Stimulated activated CD4-positive, alpha-beta T cell treated with anti-CD3 and anti-CD28 coated beads, Interleukin-12 subunit alpha, Interleukin-12 subunit beta, amount 100 ng/mL, for 4 hours (primary cell): ENCODE measurements around the gene COPZ2.
"Not testable (repeated sequence)": the region's sequence is repeated elsewhere in the genome, so short reads cannot be mapped to it uniquely, and the experiment has no call there.

Experiments used
- DNase-seq: peaks from one replicate; pipeline ENCODE4 v3.0.0-alpha.2; 2020

COPZ2 gene

GRCh38 chr17:48055531-48056245 lies 18.1 kb upstream of the COPZ2 start:
- peak; percentile 12 for DNase-seq

DNA sequence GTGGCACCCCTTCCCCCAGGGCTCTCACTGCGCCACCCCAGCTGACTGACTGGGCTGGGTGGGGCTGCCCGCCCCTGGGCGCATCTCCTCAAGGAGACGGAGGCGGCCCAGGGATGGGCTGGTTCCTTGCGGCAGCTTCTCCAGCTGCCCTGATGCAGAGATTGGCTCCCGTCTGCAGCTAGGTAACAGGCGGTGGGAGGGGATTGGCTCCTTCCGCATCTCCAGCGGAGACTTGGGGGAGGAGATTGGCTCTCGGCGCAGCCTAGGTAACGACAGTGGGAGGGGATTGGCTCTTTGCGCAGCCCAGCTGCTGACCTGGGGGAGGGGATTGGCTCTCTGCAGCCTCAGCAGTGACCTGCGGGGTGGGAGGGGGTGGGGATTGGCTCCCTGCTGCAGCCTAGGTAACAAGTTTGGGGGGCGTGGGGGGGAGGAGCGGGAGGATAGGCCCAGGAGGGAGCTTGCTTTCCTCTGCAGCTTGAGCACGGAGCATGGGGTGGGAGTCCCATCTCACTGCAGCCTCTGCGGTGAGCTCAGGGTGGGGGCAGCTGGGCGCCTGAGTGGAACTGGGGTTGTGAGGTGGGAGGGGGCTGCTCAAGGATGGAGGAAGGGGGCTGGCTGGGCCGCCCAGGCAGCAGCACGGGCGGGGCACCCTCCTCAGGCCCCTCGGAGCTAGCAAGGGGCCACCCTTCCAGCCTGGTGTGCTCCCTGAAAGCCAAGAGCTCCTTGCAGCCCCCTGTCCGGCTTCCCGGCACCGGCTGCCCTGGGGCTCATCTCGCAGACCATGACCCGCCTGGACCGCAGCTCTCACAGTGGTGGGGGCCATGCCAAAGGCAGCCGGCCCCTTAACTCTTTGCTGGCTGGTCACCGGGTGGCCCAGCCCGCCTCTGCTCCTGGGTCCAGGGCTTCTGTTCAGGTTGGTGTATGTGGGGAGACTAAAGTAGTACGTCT lies 16.9 kb upstream of the COPZ2 start:
- DNase-seq, result no peak

GRCh38 chr17:48053758-48054237 lies 16.2 kb upstream of the COPZ2 start:
- no peak for DNase-seq

- no peak for DNase-seq
These were observed 15.6 kb upstream of the COPZ2 start for GRCh38 chr17:48052956-48053757.

DNA sequence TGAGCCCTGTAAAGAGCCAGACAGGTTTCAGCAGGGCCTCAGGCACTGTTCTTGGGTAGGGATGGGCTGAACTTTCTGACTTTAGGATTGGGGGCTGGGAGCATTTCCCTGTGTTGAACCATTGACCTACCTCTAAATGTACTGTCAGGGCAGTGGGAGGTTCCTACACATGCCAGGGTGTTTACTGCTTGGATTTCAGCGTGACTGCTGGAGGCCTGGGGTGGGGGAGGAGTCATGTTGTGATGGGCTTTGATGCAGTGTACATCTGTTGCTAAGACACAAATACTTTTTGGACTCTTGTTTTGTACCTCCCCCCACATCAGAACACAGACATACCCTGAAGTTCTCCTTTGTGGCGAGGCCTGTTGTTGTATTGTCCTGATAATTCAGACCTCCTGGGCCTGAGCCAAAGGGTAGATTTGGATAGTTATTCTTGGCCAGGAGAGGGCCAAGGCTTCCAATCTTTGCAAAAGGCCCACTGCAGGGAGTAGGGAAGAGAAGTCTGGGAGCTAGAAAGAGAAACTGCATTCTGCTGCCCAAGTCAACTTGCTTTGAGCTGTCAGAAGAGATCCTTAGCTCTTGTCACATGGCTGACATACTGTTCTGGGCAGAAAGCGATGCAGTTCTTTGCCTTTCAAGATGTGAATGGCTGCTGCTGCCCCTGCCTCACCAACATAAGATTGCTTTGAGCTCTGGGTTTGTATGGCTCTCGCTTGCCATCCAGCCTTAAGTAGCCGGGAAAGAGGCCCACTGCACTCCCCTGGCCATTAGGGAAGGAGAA lies 14.3 kb upstream of the COPZ2 start:
- no peak for DNase-seq

- no peak for DNase-seq
These were observed 13.7 kb upstream of the COPZ2 start for GRCh38 chr17:48051283-48051682.

GRCh38 chr17:48048384-48049126 lies 11.0 kb upstream of the COPZ2 start:
- DNase-seq, result peak; percentile 24

DNA sequence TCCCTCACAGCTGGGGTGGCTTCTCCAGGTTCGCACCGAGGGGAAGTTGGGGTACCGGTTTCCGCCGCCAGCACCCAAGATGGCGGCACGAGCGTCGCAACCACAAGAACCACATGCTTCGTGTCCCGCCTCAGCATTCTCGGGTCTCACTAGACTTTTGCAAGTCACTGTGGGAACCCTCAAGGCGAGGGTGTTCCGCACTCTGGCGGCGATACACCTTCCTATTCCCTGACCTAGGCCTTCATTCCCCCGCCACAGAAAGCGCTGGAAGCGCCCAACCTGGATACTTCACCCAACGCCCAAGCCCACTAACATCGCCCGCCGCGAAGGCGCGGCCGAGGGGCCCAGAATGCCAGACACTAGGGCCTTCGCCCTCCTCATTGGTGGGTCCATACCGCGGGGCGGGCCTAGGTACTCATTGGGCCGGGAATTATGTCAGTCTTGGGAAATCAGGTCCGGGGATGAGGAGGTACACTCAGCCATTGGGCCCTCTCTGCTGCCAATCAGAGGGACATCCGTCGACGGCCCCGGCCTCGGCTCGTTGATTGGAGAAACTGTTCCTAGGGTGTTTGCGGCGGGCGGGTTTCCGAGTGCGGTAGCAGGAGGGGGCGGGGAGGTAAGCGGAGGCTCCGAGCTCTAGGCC lies 10.3 kb upstream of the COPZ2 start, which contains the start of gene NFE2L1:
NFE2L1 (plus strand) TSS at position 619 of the 643 bp plus-strand sequence. CDS start 2,760 bp downstream, outside the sequence.
- DNase-seq, result peak; percentile 95

DNA sequence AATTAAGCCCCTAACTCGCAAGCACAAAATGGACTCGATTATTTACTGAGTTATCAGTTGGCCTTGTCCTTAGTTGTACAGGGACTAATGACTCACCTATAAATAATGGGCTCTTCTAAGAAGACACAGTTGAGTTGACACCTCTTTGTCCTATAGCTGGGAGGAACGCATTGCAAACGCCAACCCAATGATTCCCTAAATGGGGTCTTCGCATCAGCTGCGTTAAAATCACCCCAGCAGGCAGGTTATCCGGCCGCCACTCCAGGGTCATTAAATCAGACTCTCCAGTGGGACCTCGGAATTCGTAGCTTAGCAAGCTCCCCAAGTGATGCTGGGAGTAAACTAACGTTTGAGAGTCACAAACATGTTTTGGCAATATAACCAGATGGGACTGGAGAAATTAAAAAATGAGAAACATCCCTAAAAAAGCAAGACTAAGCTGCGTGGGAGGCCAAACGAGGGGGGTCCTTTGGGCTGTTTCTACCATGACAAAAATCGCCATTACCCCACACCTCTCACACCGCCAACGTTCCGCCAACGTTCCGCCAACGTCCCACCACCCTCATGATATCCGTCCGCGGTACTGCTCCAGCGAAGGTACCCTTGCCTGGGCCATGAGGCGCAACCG lies 9.6 kb upstream of the COPZ2 start:
- no peak for DNase-seq

DNA sequence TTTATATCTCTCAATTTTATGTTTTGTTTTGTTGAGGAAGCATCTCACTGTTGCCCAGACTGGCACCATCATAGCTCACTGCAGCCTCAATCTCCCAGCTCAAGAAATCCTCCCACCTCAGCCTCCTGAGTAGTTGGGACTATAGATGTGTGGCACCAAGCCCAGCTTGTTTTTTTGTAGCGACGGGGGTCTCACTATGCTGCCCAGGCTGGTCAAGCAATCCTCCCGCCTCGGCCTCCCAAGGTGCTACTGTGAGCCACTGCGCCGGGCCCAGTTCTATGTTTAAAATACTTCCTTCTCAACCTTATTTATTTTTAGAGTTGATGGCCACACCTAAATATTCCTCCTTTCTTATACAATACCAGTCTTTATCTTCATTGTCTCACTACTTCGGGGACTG lies 8.7 kb upstream of the COPZ2 start:
- no peak for DNase-seq

DNA sequence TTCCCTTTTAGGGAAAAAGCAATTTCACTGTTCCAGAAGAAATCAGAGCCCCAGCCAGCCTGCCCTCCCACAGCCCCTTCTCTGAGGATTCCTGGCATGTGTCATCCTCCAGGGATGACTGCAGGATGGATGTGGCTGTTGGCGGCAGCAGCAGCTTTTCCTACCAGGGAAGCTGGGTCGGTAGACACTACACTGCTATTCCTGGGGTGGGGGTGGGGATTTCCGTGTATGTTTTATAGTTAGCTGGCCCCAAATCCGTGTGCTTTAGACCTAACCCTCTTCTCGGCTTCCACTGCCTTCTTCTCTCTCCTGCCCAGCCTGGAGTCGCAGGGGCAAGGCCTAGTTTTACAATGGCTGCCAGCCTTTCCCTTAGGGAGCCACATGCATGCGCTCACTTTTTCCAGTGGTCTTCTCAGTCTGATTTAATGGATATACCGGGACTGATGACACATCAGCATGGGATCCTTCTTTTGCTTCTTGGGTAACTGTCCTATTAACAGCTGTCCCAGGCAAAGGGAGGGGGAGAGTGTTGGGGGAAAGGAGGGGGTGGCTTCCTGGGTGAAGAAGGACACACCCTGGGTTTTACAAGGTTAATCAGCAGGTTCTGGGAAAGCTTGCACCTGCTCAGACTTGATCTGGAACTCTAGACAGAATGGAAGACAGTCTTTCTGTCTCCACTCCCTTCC lies 7.9 kb upstream of the COPZ2 start:
- DNase-seq, result no peak

GRCh38 chr17:48044851-48045250 lies 7.3 kb upstream of the COPZ2 start:
- no peak for DNase-seq

GRCh38 chr17:48043176-48043575 lies 5.6 kb upstream of the COPZ2 start:
- no peak for DNase-seq

DNA sequence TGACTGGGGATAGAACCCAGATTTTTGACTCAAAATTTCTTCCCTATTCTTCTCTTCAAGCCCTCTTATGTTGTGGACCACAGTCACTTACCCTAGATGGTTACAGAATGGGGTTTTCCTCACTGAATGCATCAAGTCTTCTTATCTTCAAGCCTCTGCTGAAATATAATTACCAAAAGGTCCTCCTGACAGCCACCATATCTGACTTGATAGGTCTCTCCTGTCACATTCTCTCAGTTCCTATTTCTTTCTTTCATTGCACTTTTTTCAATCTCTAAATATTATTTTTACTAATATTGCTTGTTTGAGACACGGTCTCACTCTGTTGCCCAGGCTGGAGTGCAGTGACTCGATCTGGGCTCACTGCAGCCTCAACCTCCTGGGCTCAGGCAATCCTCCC lies 1.1 kb upstream of the COPZ2 start:
- DNase-seq, result no peak

DNA sequence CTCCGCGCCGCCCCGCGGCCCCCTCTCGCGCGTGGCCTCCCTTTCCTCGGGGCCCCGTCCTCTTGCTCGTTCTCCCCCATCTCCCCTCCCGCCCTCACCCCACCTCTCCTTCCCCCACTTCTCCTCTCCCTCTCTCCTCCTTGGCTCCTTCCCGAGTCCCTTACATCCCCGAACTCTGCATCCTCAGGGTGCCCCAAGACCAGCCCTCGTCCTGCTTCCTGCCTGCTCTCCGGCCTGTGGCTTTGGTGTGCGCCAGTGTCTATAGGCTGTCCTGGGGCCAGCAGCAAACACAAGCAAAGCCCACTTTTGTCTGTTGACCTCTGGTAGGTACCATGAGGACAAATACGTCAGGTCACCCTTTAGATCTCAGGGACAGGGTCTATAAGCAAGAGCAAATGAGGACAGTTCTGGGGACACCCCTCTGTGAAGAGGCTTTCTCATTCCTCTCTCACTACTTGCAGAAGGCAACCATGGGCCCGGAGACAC lies 284 bp upstream of the COPZ2 start:
- no peak for DNase-seq

DNA sequence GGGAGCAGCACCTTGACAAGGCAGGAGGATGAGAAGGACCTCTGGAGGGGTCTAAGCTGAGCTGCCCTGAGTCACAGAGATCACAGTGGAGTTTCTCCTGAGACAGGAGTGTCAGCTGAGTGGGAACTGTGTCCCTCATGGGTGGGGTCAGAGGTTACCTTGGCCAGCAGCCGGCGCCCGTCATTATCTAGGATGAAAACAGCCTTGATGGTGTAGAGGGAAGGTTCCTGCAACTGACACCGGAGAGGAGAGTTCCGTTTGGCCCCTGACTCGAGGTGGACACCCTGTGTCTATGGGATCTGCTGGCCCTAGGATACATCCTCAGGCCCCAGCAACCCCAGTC lies 933 bp downstream of the COPZ2 start:
- DNase-seq, result no peak

- not testable (repeated sequence) for DNase-seq
These were observed 2.9 kb downstream of the COPZ2 start for GRCh38 chr17:48034734-48035133.

- DNase-seq, result no peak
These were observed 5.6 kb downstream of the COPZ2 start for GRCh38 chr17:48031966-48032365.

- no peak for DNase-seq
These were observed 7.1 kb downstream of the COPZ2 start for GRCh38 chr17:48030531-48030930.

DNA sequence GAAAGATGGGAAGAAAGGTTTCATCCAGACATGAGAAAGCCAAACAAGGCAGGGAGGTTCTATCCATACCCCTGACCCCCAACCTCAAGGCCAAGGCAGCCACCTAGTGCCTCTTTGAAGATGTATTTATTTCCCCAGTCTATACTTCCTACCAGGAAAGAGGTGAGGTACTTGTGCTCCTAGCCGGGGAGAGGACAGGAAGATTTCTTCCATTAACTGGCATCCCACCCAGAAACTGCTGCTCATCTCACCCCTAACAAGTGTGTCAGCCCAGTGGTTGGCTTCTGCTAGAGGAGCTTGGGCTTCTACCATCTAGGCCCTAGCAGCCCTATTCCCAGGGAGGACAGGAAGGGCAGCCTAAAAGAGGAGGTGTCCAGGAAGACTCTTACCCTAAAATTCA lies 8.9 kb downstream of the COPZ2 start:
- DNase-seq, result no peak
